RCC 7860 (cell line): Measurements from ENCODE around the gene DTYMK.

Experiments used
- DNase-seq: peaks from one replicate; pipeline ENCODE4 v3.0.0-alpha.2; 2015; ENCODE audit warnings: low spot score
- FAIRE-seq: peaks from 2 replicates; lab custom pipeline; 2012; peaks lifted over from hg19 to GRCh38; lab: Jason Lieb, UNC

Gene DTYMK

DNA sequence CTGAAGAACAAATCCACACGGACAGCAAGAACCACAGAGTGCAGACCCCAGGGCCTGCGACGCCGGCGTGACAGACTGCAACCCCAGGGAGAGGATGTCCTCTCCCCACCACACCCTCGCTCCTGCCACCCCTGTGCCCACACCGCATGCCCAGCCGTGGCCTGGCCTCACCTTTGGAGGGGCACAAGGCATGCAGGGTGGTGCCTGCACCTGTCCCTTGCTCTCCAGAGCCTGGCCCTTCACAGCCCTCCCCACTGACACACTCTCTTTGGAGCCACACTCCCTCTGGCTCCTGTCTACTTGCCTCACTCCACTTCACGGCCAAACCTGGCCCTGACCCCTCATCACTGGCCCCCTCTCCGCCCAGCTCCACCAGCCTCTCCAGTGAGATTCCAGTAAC, 58.9 kb downstream of the DTYMK start:
- FAIRE-seq (no peak), DNase-seq (no peak)
